DOHH2 (cell line): ENCODE results near the gene SDCCAG8.

ENCODE experiments used
- CTCF ChIP-seq: fragments of 200-600 bp; sonication (generic); IDR thresholded peaks from one replicate; pipeline ENCODE4 v1.5.1; 2014; ENCODE audit warnings: antibody characterized with exemption, mild to moderate bottlenecking, low read depth, low read length; ENCODE audit not compliant: poor library complexity, severe bottlenecking
- EZH2phosphoT487 ChIP-seq: fragments of 200-600 bp; sonication (generic); IDR thresholded peaks from 2 replicates; pipeline ENCODE4 v1.6.1; 2017; ENCODE audit warnings: borderline replicate concordance, mild to moderate bottlenecking, antibody characterized with exemption, low read length, moderate library complexity, mixed read lengths

GRCh38 chr1:243394066-243394465 lies 138.2 kb downstream of the SDCCAG8 start:
- TF ChIP-seq CTCF (no peak), EZH2phosphoT487 (no peak)
